Measurements from ENCODE around the gene CLN5. TPM values are rescaled to one million over a fixed set of nuclear protein-coding genes. Genes with fewer than 3 reads are reported as not detected.

Gene CLN5
- total and polyA plus RNA-seq, 2 donors (not counting 3 experiments of a cell fraction or from before 2014, with no cell fraction given), result 16.5 to 22.7 TPM

GRCh38 chr13:77047649-77048343, 55.9 kb downstream of the CLN5 start:
- Histone ChIP-seq H3K27ac (ENCODE audit: insufficient read depth, low read depth, low read length) (no peak overlapping the region), H3K36me3 (ENCODE audit: control insufficient read depth in 2 of 2, extremely low read depth in 1 of 2, insufficient read depth in 2 of 2, low read length in 2 of 2) (peaks cover 8 to 12% of the 10 kb centered on the region in 2 experiments), H3K4me2 (ENCODE audit: insufficient read depth, low read length) (no peak overlapping the region), H3K9me1 (replicated peaks; ENCODE audit: control insufficient read depth, extremely low read depth, insufficient read depth, low read length) (no peaks in the 10 kb centered on the region), H3K9me3 (replicated peaks; ENCODE audit: control insufficient read depth, insufficient read depth, low read length) (no peaks in the 10 kb centered on the region), H2AFZ (ENCODE audit: low read depth, low read length) (no peak overlapping the region), H3K79me2 (ENCODE audit: control insufficient read depth, insufficient read depth, low read length) (no peaks in the 10 kb centered on the region), H3K27me3 (ENCODE audit: control insufficient read depth in 2 of 2, insufficient read depth in 2 of 2, low read length in 2 of 2) (no peaks in the 10 kb centered on the region), H3K4me1 (ENCODE audit: control insufficient read depth, extremely low read depth, insufficient read depth, low read length) (no peaks in the 10 kb centered on the region), H3K4me3 (replicated peaks in 1 of 3; ENCODE audit: insufficient read depth in 1 of 3, low read depth in 1 of 3, low read length in 3 of 3) (no peak overlapping the region), H4K20me1 (replicated peaks; ENCODE audit: control insufficient read depth, extremely low read depth, insufficient read depth, low read length) (no peaks in the 10 kb centered on the region), H3K9ac (replicated peaks; ENCODE audit: extremely low read depth, insufficient read depth, low read length) (no peak overlapping the region)
- DNase-seq (ENCODE audit: low read depth, low spot score) (no peak), FAIRE-seq (no peak)
- BruUV-seq (replicated peaks), result no TSS peak
- ChIA-PET CTCF (interaction anchor here (1.7 kb wide), 1 partner anchor 431 kb away, joined by 5 read pairs; no protein-coding TSS in a partner anchor), POLR2A (no interaction called here)
- intact Hi-C loops (cut with micrococcal nuclease) (no loop called here), dilution Hi-C loops (cut with MboI; ENCODE audit: extremely low pct_ligation_motif_present, low sequenced_read_pairs) (no loop called here)
- TF ChIP-seq, protein P1, sequence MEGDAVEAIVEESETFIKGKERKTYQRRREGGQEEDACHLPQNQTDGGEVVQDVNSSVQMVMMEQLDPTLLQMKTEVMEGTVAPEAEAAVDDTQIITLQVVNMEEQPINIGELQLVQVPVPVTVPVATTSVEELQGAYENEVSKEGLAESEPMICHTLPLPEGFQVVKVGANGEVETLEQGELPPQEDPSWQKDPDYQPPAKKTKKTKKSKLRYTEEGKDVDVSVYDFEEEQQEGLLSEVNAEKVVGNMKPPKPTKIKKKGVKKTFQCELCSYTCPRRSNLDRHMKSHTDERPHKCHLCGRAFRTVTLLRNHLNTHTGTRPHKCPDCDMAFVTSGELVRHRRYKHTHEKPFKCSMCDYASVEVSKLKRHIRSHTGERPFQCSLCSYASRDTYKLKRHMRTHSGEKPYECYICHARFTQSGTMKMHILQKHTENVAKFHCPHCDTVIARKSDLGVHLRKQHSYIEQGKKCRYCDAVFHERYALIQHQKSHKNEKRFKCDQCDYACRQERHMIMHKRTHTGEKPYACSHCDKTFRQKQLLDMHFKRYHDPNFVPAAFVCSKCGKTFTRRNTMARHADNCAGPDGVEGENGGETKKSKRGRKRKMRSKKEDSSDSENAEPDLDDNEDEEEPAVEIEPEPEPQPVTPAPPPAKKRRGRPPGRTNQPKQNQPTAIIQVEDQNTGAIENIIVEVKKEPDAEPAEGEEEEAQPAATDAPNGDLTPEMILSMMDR (IDR thresholded peaks at IDR 0.05; ENCODE audit: extremely low read depth in 1 of 2, insufficient read depth in 1 of 2, low read depth in 1 of 2, low read length in 2 of 2), result no peak
- no peak for TF ChIP-seq EZH2 (IDR thresholded peaks at IDR 0.05; ENCODE audit: borderline replicate concordance, low read depth, low read length, severe bottlenecking)
- no peak for TF ChIP-seq GATA2 (IDR thresholded peaks at IDR 0.05; ENCODE audit: insufficient read depth, insufficient read length, low read depth, low read length)
- TF ChIP-seq MAX (IDR thresholded peaks at IDR 0.05; ENCODE audit: insufficient read depth, insufficient read length), result no peak
- no peak for TF ChIP-seq POLR2A (IDR thresholded peaks at IDR 0.05; ENCODE audit: low read depth, low read length)
